DOHH2 (cell line): ENCODE measurements around the gene SS18L1.
A peak's percentile ranks its signal among the peaks of the same experiment; 100 is the strongest.

Source experiments
- CTCF ChIP-seq: fragments of 200-600 bp; sonication (generic); IDR thresholded peaks from one replicate; pipeline ENCODE4 v1.5.1; 2014; ENCODE audit warnings: antibody characterized with exemption, mild to moderate bottlenecking, low read depth, low read length; ENCODE audit not compliant: poor library complexity, severe bottlenecking
- EZH2phosphoT487 ChIP-seq: fragments of 200-600 bp; sonication (generic); IDR thresholded peaks from 2 replicates; pipeline ENCODE4 v1.6.1; 2017; ENCODE audit warnings: borderline replicate concordance, mild to moderate bottlenecking, antibody characterized with exemption, low read length, moderate library complexity, mixed read lengths

GRCh38 chr20:62208795-62209755 is 65.5 kb downstream of the SS18L1 start:
- peak; percentile 53 for TF ChIP-seq CTCF
- TF ChIP-seq EZH2phosphoT487, result no peak
